Measurements from ENCODE around the gene MAN1B1.
A peak's percentile ranks its signal among the peaks of the same experiment; 100 is the strongest.

MAN1B1 gene

GRCh38 chr9:137070201-137070905 is 16.4 kb upstream of the MAN1B1 start, which contains the start of gene SAPCD2:
SAPCD2 (minus strand) TSS chr9:137070557; CDS start chr9:137070460, 97 bp downstream.
- no peak for TF ChIP-seq CTCF (IDR thresholded peaks at IDR 0.05; ENCODE audit: low read depth, low read length, missing control alignments)
- peak; percentile 56 for DNase-seq (ENCODE audit: extremely low read depth, low read depth)
- H3K4me3 ChIP-seq (replicated peaks; ENCODE audit: low read depth, low read length), result peak within 1 kb of the TSS; percentile 58

GRCh38 chr9:137070906-137071275 is 15.9 kb upstream of the MAN1B1 start:
- DNase-seq (ENCODE audit: extremely low read depth, low read depth), result no peak
- peak overlapping the region; percentile 58 for H3K4me3 ChIP-seq (replicated peaks; ENCODE audit: low read depth, low read length)
- TF ChIP-seq CTCF (IDR thresholded peaks at IDR 0.05; ENCODE audit: low read depth, low read length, missing control alignments), result peak; percentile 3

- DNase-seq (ENCODE audit: extremely low read depth, low read depth), result no peak
- no peak for TF ChIP-seq CTCF (IDR thresholded peaks at IDR 0.05; ENCODE audit: low read depth, low read length, missing control alignments)
- H3K4me3 ChIP-seq (replicated peaks; ENCODE audit: low read depth, low read length), result peak overlapping the region; percentile 58
Observed at GRCh38 chr9:137071282-137071681, 15.5 kb upstream of the MAN1B1 start.

GRCh38 chr9:137073992-137074399 is 12.8 kb upstream of the MAN1B1 start:
- no peak for DNase-seq (ENCODE audit: extremely low read depth, low read depth)
- no peak for TF ChIP-seq CTCF (IDR thresholded peaks at IDR 0.05; ENCODE audit: low read depth, low read length, missing control alignments)
- H3K4me3 ChIP-seq (replicated peaks; ENCODE audit: low read depth, low read length), result no peak overlapping the region

GRCh38 chr9:137074657-137075274 is 12.0 kb upstream of the MAN1B1 start:
- TF ChIP-seq CTCF (IDR thresholded peaks at IDR 0.05; ENCODE audit: low read depth, low read length, missing control alignments), result no peak
- no peak for DNase-seq (ENCODE audit: extremely low read depth, low read depth)
- no peak overlapping the region for H3K4me3 ChIP-seq (replicated peaks; ENCODE audit: low read depth, low read length)

GRCh38 chr9:137075275-137075775 is 11.5 kb upstream of the MAN1B1 start:
- DNase-seq (ENCODE audit: extremely low read depth, low read depth), result no peak
- H3K4me3 ChIP-seq (replicated peaks; ENCODE audit: low read depth, low read length), result no peak overlapping the region
- no peak for TF ChIP-seq CTCF (IDR thresholded peaks at IDR 0.05; ENCODE audit: low read depth, low read length, missing control alignments)

All from HFF-Myc (cell line).